ENCODE results near the gene CCDC150. TPM values are rescaled to one million over a fixed set of nuclear protein-coding genes. Genes with fewer than 3 reads are reported as not detected.
"Not testable (repeated sequence)": the region's sequence is repeated elsewhere in the genome, so short reads cannot be mapped to it uniquely, and the experiment has no call there.

CCDC150 gene
- total RNA-seq, 1 experiment from 2014 or later: 13.1 TPM

GRCh38 chr2:196607073-196607472 lies 32.4 kb upstream of the CCDC150 start:
- BruUV-seq (replicated peaks): no TSS peak
- Histone ChIP-seq H3K9ac (ENCODE audit: low read length) (no peak overlapping the region), H3K27me3 (ENCODE audit: low read length) (no peaks in the 10 kb centered on the region), H3K9me2 (replicated peaks; ENCODE audit: low read length) (no peaks in the 10 kb centered on the region), H3F3A (ENCODE audit: low read length, unreplicated experiment) (no peaks in the 10 kb centered on the region), H3K27ac (ENCODE audit: low read length) (no peak overlapping the region), H3K79me2 (ENCODE audit: low read length) (no peaks in the 10 kb centered on the region), H2AFZ (ENCODE audit: low read length) (no peak overlapping the region), H3K4me1 (ENCODE audit: insufficient read depth, low read length) (peaks cover 12% of the 10 kb centered on the region), H3K9me3 (ENCODE audit: low read length) (no peaks in the 10 kb centered on the region), H4K20me1 (ENCODE audit: low read length) (no peaks in the 10 kb centered on the region), H3K4me2 (ENCODE audit: low read length) (no peak overlapping the region), H3K36me3 (ENCODE audit: low read depth, low read length) (no peaks in the 10 kb centered on the region), H3K4me3 (ENCODE audit: low read length) (no peak overlapping the region)
- TF ChIP-seq EZH2 (IDR thresholded peaks at IDR 0.05; ENCODE audit: low read length, unreplicated experiment): no peak
- TF ChIP-seq CTCF (conservative IDR thresholded peaks at IDR 0.05; ENCODE audit: low read depth, low read length): no peak
- ChIA-PET CTCF (no interaction called here), POLR2A (ENCODE audit: unreplicated experiment) (no interaction called here)
- ATAC-seq (no peak), DNase-seq (no peak)
- intact Hi-C loops (cut with micrococcal nuclease): no loop called here

- BruUV-seq (replicated peaks); H3K27ac ChIP-seq (ENCODE audit: low read length); H4K20me1 ChIP-seq (ENCODE audit: low read length); H3K4me2 ChIP-seq (ENCODE audit: low read length); H3K9ac ChIP-seq (ENCODE audit: low read length); H3K9me3 ChIP-seq (ENCODE audit: low read length); H3K27me3 ChIP-seq (ENCODE audit: low read length); H3K9me2 ChIP-seq (replicated peaks; ENCODE audit: low read length); CTCF ChIA-PET; H3K79me2 ChIP-seq (ENCODE audit: low read length); H3K4me3 ChIP-seq (ENCODE audit: low read length); H3K4me1 ChIP-seq (ENCODE audit: insufficient read depth, low read length); H3F3A ChIP-seq (ENCODE audit: low read length, unreplicated experiment); H2AFZ ChIP-seq (ENCODE audit: low read length); H3K36me3 ChIP-seq (ENCODE audit: low read depth, low read length); intact Hi-C loops (cut with micrococcal nuclease); POLR2A ChIA-PET (ENCODE audit: unreplicated experiment); ATAC-seq: not testable (repeated sequence)
- DNase-seq: peak; percentile 38
Measured at GRCh38 chr2:196607896-196608295, 31.6 kb upstream of the CCDC150 start.

- TF ChIP-seq CTCF (conservative IDR thresholded peaks at IDR 0.05; ENCODE audit: low read depth, low read length): no peak
- no peak for TF ChIP-seq EZH2phosphoT487 (IDR thresholded peaks at IDR 0.05; ENCODE audit: borderline replicate concordance, low read length)
- no peak for TF ChIP-seq EZH2 (IDR thresholded peaks at IDR 0.05; ENCODE audit: low read length, unreplicated experiment)
- intact Hi-C loops (cut with micrococcal nuclease): no loop called here
- H2AFZ ChIP-seq (ENCODE audit: low read length): no peak overlapping the region
- no TSS peak for BruUV-seq (replicated peaks)
- DNase-seq (no peak), ATAC-seq (no peak)
- H3K4me2 ChIP-seq (ENCODE audit: low read length): no peak overlapping the region
- H3K4me1 ChIP-seq (ENCODE audit: insufficient read depth, low read length): peaks cover 8% of the 10 kb centered on the region; the same call in 1 of the 2 replicates
- H3K27me3 ChIP-seq (ENCODE audit: low read length): no peaks in the 10 kb centered on the region
- CTCF ChIA-PET: no interaction called here
- no peak overlapping the region for H3K4me3 ChIP-seq (ENCODE audit: low read length)
- POLR2A ChIA-PET (ENCODE audit: unreplicated experiment): no interaction called here
- no peaks in the 10 kb centered on the region for H3K79me2 ChIP-seq (ENCODE audit: low read length)
- H3K36me3 ChIP-seq (ENCODE audit: low read depth, low read length): no peaks in the 10 kb centered on the region
- H3F3A ChIP-seq (ENCODE audit: low read length, unreplicated experiment): no peaks in the 10 kb centered on the region
- no peak overlapping the region for H3K27ac ChIP-seq (ENCODE audit: low read length)
- no peak overlapping the region for H3K9ac ChIP-seq (ENCODE audit: low read length)
- no peaks in the 10 kb centered on the region for H4K20me1 ChIP-seq (ENCODE audit: low read length)
- H3K9me3 ChIP-seq (ENCODE audit: low read length): no peaks in the 10 kb centered on the region
- no peaks in the 10 kb centered on the region for H3K9me2 ChIP-seq (replicated peaks; ENCODE audit: low read length)
Measured at GRCh38 chr2:196609806-196610205, 29.7 kb upstream of the CCDC150 start.
